ENCODE measurements around the gene PORCN. TPM values are rescaled to one million over a fixed set of nuclear protein-coding genes. Genes with fewer than 3 reads are reported as not detected.

The PORCN gene
- total RNA-seq, 1 experiment from 2014 or later: 16.4 TPM

DNA sequence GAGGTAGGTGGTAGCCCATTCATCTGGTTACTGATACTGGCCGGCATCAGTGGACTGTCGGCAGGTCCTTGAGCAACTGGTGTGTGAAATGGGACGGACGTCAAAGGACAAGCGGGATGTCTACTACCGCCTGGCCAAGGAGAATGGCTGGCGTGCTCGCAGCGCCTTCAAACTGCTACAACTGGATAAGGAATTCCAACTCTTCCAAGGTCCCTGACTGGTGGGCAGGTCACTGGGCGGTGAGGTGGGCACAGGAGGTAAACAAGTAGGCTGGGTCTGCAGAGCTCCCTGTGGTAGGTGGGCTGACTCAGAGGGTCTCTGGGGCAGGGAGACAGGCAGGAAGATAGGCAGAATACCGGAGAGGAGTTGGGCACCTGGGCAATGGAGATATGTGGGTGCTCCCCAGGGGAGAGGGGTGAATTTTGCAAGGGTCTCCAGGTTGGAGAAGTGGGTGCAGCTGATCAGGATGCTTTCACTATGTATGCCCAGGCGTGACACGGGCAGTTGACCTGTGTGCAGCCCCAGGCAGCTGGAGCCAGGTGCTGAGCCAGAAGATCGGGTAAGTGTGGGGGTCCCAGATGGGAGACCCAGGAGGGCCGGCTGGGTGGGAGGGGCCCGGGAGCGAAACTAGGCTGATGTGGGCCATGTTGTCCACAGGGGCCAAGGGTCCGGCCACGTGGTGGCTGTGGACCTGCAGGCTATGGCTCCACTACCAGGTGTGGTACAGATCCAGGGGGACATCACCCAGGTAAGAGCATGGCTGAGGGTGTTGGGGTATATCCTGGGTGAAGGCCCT is 30.6 kb upstream of the PORCN start:
- H3K27me3 Mint-ChIP-seq (ENCODE audit: low read depth): no peaks in the 10 kb centered on the region
- no peak overlapping the region for H3K27ac Mint-ChIP-seq
- no peak overlapping the region for H3K4me3 Mint-ChIP-seq
- no peak for DNase-seq (ENCODE audit: low spot score)
- TF ChIP-seq RELA (CRISPR knock-in tag; IDR thresholded peaks at IDR 0.05; ENCODE audit: borderline replicate concordance) (no peak), ZNF423 (CRISPR knock-in tag; IDR thresholded peaks at IDR 0.05) (no peak), SOX15 (CRISPR knock-in tag; IDR thresholded peaks at IDR 0.05) (no peak), JUN (CRISPR knock-in tag; IDR thresholded peaks at IDR 0.05) (no peak), NFE2L1 (CRISPR knock-in tag; IDR thresholded peaks at IDR 0.05) (no peak), ZBTB21 (CRISPR knock-in tag; IDR thresholded peaks at IDR 0.05; ENCODE audit: borderline replicate concordance) (no peak), ESRRA (CRISPR knock-in tag; IDR thresholded peaks at IDR 0.05; ENCODE audit: borderline replicate concordance) (no peak), ZNF232 (CRISPR knock-in tag; IDR thresholded peaks at IDR 0.05) (no peak), ZNF671 (CRISPR knock-in tag; IDR thresholded peaks at IDR 0.05) (no peak), FOXP1 (CRISPR knock-in tag; IDR thresholded peaks at IDR 0.05; ENCODE audit: borderline replicate concordance) (no peak), ZNF396 (CRISPR knock-in tag; IDR thresholded peaks at IDR 0.05; ENCODE audit: borderline replicate concordance) (no peak), KAT7 (CRISPR knock-in tag; IDR thresholded peaks at IDR 0.05; ENCODE audit: borderline replicate concordance) (no peak), ZNF317 (CRISPR knock-in tag; IDR thresholded peaks at IDR 0.05; ENCODE audit: borderline replicate concordance, low read depth) (no peak)
- TF ChIP-seq, protein P1, sequence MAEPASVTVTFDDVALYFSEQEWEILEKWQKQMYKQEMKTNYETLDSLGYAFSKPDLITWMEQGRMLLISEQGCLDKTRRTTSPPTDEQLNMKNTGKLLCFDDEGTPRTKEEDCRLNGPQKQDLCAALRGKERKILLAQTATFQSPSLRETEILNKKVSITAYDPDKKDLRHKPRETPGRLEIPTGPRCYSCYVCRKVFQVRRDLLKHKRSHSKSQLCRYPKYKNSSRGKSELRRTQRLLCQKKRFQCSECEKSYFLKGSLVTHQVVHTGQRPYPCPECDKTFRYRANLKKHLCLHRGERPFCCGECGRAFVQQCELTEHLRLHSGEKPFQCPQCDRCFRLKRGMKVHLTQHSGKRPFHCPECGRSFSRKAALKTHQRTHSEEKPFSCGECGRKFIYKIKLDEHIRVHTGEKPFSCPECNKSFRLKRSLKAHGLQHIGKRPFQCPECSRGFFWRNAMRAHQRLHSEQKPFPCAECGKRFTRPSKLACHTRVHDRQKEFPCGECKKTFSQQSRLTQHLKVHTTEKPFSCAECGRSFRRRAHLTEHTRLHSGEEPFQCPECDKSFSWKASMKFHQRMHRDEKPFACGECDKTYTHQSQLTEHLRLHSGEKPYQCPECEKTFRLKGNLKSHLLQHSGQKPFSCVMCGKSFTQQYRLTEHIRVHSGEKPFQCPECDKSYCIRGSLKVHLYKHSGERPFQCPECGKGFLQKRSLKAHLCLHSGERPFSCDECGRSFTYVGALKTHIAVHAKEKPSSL (CRISPR knock-in tag; conservative IDR thresholded peaks at IDR 0.05): no peak
- TF ChIP-seq, protein P2, sequence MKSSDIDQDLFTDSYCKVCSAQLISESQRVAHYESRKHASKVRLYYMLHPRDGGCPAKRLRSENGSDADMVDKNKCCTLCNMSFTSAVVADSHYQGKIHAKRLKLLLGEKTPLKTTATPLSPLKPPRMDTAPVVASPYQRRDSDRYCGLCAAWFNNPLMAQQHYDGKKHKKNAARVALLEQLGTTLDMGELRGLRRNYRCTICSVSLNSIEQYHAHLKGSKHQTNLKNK (CRISPR knock-in tag; IDR thresholded peaks at IDR 0.05): no peak
- TF ChIP-seq, protein P3, sequence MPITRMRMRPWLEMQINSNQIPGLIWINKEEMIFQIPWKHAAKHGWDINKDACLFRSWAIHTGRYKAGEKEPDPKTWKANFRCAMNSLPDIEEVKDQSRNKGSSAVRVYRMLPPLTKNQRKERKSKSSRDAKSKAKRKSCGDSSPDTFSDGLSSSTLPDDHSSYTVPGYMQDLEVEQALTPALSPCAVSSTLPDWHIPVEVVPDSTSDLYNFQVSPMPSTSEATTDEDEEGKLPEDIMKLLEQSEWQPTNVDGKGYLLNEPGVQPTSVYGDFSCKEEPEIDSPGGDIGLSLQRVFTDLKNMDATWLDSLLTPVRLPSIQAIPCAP (CRISPR knock-in tag; IDR thresholded peaks at IDR 0.05): no peak
- TF ChIP-seq, protein P4, sequence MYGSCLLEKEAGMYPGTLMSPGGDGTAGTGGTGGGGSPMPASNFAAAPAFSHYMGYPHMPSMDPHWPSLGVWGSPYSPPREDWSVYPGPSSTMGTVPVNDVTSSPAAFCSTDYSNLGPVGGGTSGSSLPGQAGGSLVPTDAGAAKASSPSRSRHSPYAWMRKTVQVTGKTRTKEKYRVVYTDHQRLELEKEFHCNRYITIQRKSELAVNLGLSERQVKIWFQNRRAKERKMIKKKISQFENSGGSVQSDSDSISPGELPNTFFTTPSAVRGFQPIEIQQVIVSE (CRISPR knock-in tag; IDR thresholded peaks at IDR 0.05; ENCODE audit: borderline replicate concordance): no peak
- CTCF ChIA-PET: no interaction called here
- H3K4me1 Mint-ChIP-seq: peaks cover 21% of the 10 kb centered on the region
- no peak for ATAC-seq
- H3K9me3 Mint-ChIP-seq: no peaks in the 10 kb centered on the region
- POLR2A ChIA-PET: no interaction called here
- peaks cover 19% of the 10 kb centered on the region for H3K36me3 Mint-ChIP-seq

DNA sequence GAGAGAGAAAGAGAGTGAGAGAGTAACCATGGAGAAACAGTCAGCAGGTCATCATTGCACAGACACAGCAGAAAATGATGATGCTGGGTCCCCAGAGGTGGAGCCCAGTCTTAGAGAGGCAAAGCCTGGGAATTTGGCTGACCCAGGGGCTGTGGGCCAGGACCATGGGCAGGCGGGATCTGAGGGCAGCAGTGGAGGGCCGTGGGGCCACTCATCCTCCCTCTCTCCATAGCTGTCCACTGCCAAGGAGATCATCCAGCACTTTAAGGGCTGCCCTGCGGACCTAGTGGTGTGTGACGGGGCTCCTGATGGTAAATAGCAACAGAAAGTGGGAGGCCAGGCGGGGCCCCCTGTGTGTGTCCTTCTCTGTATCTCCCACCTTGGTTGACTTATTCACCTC is 30.0 kb upstream of the PORCN start:
- H3K4me1 Mint-ChIP-seq: peaks cover 15% of the 10 kb centered on the region
- no peak overlapping the region for H3K4me3 Mint-ChIP-seq
- CTCF ChIA-PET: no interaction called here
- DNase-seq (ENCODE audit: low spot score) (no peak), ATAC-seq (no peak)
- no peaks in the 10 kb centered on the region for H3K27me3 Mint-ChIP-seq (ENCODE audit: low read depth)
- no peaks in the 10 kb centered on the region for H3K9me3 Mint-ChIP-seq
- POLR2A ChIA-PET: no interaction called here
- peaks cover 23% of the 10 kb centered on the region for H3K36me3 Mint-ChIP-seq
- H3K27ac Mint-ChIP-seq: no peak overlapping the region
- TF ChIP-seq, protein P5, sequence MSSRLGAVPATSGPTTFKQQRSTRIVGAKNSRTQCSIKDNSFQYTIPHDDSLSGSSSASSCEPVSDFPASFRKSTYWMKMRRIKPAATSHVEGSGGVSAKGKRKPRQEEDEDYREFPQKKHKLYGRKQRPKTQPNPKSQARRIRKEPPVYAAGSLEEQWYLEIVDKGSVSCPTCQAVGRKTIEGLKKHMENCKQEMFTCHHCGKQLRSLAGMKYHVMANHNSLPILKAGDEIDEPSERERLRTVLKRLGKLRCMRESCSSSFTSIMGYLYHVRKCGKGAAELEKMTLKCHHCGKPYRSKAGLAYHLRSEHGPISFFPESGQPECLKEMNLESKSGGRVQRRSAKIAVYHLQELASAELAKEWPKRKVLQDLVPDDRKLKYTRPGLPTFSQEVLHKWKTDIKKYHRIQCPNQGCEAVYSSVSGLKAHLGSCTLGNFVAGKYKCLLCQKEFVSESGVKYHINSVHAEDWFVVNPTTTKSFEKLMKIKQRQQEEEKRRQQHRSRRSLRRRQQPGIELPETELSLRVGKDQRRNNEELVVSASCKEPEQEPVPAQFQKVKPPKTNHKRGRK (CRISPR knock-in tag; IDR thresholded peaks at IDR 0.05; ENCODE audit: borderline replicate concordance): no peak
- TF ChIP-seq, protein P6, sequence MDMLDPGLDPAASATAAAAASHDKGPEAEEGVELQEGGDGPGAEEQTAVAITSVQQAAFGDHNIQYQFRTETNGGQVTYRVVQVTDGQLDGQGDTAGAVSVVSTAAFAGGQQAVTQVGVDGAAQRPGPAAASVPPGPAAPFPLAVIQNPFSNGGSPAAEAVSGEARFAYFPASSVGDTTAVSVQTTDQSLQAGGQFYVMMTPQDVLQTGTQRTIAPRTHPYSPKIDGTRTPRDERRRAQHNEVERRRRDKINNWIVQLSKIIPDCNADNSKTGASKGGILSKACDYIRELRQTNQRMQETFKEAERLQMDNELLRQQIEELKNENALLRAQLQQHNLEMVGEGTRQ (CRISPR knock-in tag; IDR thresholded peaks at IDR 0.05): no peak
- no peak for TF ChIP-seq CBFB (CRISPR knock-in tag; IDR thresholded peaks at IDR 0.05; ENCODE audit: low read depth)
- TF ChIP-seq EMX1 (CRISPR knock-in tag; IDR thresholded peaks at IDR 0.05): no peak
- TF ChIP-seq, protein P7, sequence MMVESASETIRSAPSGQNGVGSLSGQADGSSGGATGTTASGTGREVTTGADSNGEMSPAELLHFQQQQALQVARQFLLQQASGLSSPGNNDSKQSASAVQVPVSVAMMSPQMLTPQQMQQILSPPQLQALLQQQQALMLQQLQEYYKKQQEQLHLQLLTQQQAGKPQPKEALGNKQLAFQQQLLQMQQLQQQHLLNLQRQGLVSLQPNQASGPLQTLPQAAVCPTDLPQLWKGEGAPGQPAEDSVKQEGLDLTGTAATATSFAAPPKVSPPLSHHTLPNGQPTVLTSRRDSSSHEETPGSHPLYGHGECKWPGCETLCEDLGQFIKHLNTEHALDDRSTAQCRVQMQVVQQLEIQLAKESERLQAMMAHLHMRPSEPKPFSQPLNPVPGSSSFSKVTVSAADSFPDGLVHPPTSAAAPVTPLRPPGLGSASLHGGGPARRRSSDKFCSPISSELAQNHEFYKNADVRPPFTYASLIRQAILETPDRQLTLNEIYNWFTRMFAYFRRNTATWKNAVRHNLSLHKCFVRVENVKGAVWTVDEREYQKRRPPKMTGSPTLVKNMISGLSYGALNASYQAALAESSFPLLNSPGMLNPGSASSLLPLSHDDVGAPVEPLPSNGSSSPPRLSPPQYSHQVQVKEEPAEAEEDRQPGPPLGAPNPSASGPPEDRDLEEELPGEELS (CRISPR knock-in tag; IDR thresholded peaks at IDR 0.05): no peak
- TF ChIP-seq NFYB (CRISPR knock-in tag; conservative IDR thresholded peaks at IDR 0.05; ENCODE audit: low read depth): no peak
- TF ChIP-seq FOXK1 (CRISPR knock-in tag; IDR thresholded peaks at IDR 0.05): no peak
- TF ChIP-seq CREB1 (CRISPR knock-in tag; IDR thresholded peaks at IDR 0.05): no peak
- no peak for TF ChIP-seq ETV6 (CRISPR knock-in tag; IDR thresholded peaks at IDR 0.05)
- TF ChIP-seq OVOL2 (CRISPR knock-in tag; IDR thresholded peaks at IDR 0.05; ENCODE audit: borderline replicate concordance): no peak

Data from WTC11 (cell line).